OCI-LY1 (cell line): ENCODE results near the gene FOXD4.
"Not testable (repeated sequence)": the region's sequence is repeated elsewhere in the genome, so short reads cannot be mapped to it uniquely, and the experiment has no call there.

Source experiments
- H2AFZ ChIP-seq: fragments of 200-600 bp; sonication (generic), shearing (Covaris generic); 2 replicates; pipeline ENCODE4 v1.6.0; 2014; ENCODE audit warnings: antibody characterized with exemption, mild to moderate bottlenecking, low read length
- H3F3A ChIP-seq: fragments of 200-600 bp; sonication (generic), shearing (Covaris generic); 2 replicates; pipeline ENCODE4 v1.6.0; 2014; ENCODE audit warnings: mild to moderate bottlenecking, antibody characterized with exemption, low read length, moderate library complexity; ENCODE audit not compliant: insufficient read depth
- H3K27ac ChIP-seq: fragments of 200-600 bp; sonication (generic); 2 replicates; pipeline ENCODE4 v1.5.1; 2014; ENCODE audit warnings: low read length, mixed run types, mild to moderate bottlenecking, low read depth; ENCODE audit not compliant: poor library complexity, severe bottlenecking
- H3K27me3 ChIP-seq: fragments of 200-600 bp; sonication (generic); 2 replicates; pipeline ENCODE4 v1.6.0; 2014; ENCODE audit warnings: antibody characterized with exemption, mild to moderate bottlenecking, low read length, moderate library complexity; ENCODE audit not compliant: insufficient read depth
- H3K36me3 ChIP-seq: fragments of 200-600 bp; sonication (generic); 2 replicates; pipeline ENCODE4 v1.6.1; 2014; ENCODE audit warnings: mild to moderate bottlenecking, antibody characterized with exemption, low read length, moderate library complexity, mixed read lengths; ENCODE audit not compliant: insufficient read depth
- H3K4me1 ChIP-seq: fragments of 200-600 bp; sonication (generic); 2 replicates; pipeline ENCODE4 v1.5.1; 2014; ENCODE audit warnings: mild to moderate bottlenecking, low read length, moderate library complexity; ENCODE audit not compliant: insufficient read depth, severe bottlenecking
- H3K4me2 ChIP-seq: fragments of 200-600 bp; sonication (generic), shearing (Covaris generic); 2 replicates; pipeline ENCODE4 v1.6.1; 2014; ENCODE audit warnings: low read length
- H3K4me3 ChIP-seq: fragments of 200-600 bp; sonication (generic); 2 replicates; pipeline ENCODE4 v1.5.1; 2014; ENCODE audit warnings: low read length, low read depth, mild to moderate bottlenecking, mixed read lengths; ENCODE audit not compliant: poor library complexity, severe bottlenecking
- H3K79me2 ChIP-seq: fragments of 200-600 bp; shearing (Covaris generic); 2 replicates; pipeline ENCODE4 v1.6.1; 2016; ENCODE audit warnings: mixed run types, low read length, mixed read lengths; ENCODE audit not compliant: insufficient read depth
- H3K9ac ChIP-seq: fragments of 200-600 bp; sonication (generic), shearing (Covaris generic); 2 replicates; pipeline ENCODE4 v1.6.1; 2014; ENCODE audit warnings: mild to moderate bottlenecking, low read length, mixed read lengths
- H3K9me2 ChIP-seq: fragments of 200-600 bp; sonication (generic), shearing (Covaris generic); 2 replicates; pipeline ENCODE4 v1.6.1; 2014; ENCODE audit warnings: low read depth, mild to moderate bottlenecking, low read length, mixed read lengths
- H3K9me3 ChIP-seq: fragments of 200-600 bp; shearing (Covaris generic); 2 replicates; pipeline ENCODE4 v1.6.1; 2014; ENCODE audit warnings: low read length, mixed read lengths
- H4K20me1 ChIP-seq: fragments of 200-600 bp; sonication (generic), shearing (Covaris generic); 2 replicates; pipeline ENCODE4 v1.6.0; 2016; ENCODE audit warnings: mild to moderate bottlenecking, low read length; ENCODE audit not compliant: insufficient read depth

The FOXD4 gene

DNA sequence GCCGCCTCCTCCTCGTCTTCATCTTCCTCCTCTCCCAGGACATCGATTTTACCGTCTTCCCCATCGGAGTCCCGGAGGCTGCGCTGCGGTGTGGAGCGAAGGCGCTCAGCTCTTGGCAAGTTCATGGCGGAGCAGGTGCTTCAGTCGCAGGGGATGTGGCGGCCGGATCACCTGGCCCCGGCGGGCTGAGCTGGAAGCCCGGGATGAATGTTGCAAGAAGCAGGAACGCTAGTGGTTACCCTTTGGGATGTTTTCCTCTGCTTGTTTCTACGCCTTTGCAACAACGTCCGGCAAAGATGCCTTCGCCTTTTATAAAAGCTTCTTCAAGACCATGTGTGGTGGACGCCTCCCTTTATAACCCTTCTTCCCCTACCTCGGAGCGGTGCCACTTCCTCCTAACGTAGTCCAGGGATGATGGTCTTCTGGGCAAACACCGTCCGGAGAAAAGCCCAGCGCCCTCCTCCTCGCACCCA is at the start of gene FOXD4:
Gene FOXD4, minus strand, starts transcription at position 423 of the 473 bp plus-strand sequence. Its CDS starts 298 bp downstream, at position 125.
- not testable (repeated sequence) for H3K27me3 ChIP-seq, H3K27ac ChIP-seq, H3K79me2 ChIP-seq, H3K4me1 ChIP-seq, H4K20me1 ChIP-seq, H3K4me2 ChIP-seq, H3F3A ChIP-seq, H3K9me2 ChIP-seq, H3K4me3 ChIP-seq, H2AFZ ChIP-seq, H3K9me3 ChIP-seq, H3K9ac ChIP-seq, H3K36me3 ChIP-seq

DNA sequence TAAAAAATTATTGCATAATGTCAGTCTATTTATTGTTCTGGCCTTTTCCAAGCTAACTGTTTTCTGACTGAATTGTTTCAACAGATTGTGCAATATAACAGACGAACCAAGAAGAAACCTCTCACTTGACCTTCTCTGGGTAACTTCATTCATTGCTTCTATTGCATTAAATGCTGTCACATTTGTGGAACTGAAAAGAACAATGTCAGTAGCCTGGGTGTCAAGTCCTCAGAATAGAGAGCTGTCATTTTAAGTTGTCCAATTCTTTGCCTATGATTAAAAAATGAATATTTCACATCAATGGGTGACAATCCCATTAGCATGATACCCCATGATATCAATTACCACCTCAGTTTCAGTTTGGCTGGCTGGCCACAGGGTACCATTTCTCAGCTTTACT is 41.7 kb upstream of the FOXD4 start:
- H3K36me3 ChIP-seq, H3F3A ChIP-seq, H3K9me3 ChIP-seq, H3K27ac ChIP-seq, H3K27me3 ChIP-seq, H3K9ac ChIP-seq, H3K4me2 ChIP-seq, H3K4me1 ChIP-seq, H4K20me1 ChIP-seq, H3K9me2 ChIP-seq, H3K4me3 ChIP-seq, H2AFZ ChIP-seq, H3K79me2 ChIP-seq: not testable (repeated sequence)

DNA sequence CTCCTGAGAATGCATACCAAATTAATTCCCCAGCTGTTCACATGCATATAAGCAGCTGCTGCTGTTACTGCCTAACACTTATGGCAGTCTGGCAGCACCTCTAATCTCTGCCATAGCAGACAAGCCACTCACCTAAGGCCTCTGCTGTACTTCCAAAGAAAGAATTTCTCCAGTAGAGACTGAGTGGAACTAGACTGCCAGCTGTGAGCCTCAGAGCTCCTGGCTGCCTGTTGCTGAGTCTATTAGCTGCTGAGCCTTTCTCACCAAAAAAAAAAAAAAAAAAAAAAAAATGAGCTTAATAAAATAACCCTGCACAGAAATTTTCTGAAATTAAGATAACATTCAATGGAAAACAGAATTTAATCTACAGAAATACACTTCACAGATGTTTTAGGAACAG is 33.0 kb upstream of the FOXD4 start:
- not testable (repeated sequence) for H3K9ac ChIP-seq, H4K20me1 ChIP-seq, H3K4me1 ChIP-seq

DNA sequence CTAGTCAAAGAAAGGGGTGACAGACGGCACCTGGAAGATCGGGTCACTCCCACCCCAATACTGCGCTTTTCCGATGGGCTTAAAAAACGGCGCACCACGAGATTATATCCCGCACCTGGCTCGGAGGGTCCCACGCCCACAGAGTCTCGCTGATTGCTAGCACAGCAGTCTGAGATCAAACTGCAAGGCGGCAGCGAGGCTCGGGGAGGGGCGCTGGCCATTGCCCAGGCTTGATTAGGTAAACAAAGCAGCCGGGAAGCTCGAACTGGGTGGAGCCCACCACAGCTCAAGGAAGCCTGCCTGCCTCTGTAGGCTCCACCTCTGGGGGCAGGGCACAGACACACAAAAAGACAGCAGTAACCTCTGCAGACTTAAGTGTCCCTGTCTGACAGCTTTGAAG is 21.7 kb upstream of the FOXD4 start:
- not testable (repeated sequence) for H4K20me1 ChIP-seq, H3K4me3 ChIP-seq, H3K36me3 ChIP-seq, H3K79me2 ChIP-seq, H3K4me1 ChIP-seq, H3K9me2 ChIP-seq, H3K9ac ChIP-seq, H3K27ac ChIP-seq, H3K9me3 ChIP-seq, H3K4me2 ChIP-seq, H3F3A ChIP-seq, H2AFZ ChIP-seq, H3K27me3 ChIP-seq

More for the DNA sequence above, 33.0 kb upstream of the FOXD4 start:
- H3K27ac ChIP-seq, H3K9me3 ChIP-seq, H2AFZ ChIP-seq, H3K79me2 ChIP-seq, H3K36me3 ChIP-seq, H3K4me3 ChIP-seq, H3K27me3 ChIP-seq, H3K9me2 ChIP-seq, H3K4me2 ChIP-seq, H3F3A ChIP-seq: not testable (repeated sequence)

DNA sequence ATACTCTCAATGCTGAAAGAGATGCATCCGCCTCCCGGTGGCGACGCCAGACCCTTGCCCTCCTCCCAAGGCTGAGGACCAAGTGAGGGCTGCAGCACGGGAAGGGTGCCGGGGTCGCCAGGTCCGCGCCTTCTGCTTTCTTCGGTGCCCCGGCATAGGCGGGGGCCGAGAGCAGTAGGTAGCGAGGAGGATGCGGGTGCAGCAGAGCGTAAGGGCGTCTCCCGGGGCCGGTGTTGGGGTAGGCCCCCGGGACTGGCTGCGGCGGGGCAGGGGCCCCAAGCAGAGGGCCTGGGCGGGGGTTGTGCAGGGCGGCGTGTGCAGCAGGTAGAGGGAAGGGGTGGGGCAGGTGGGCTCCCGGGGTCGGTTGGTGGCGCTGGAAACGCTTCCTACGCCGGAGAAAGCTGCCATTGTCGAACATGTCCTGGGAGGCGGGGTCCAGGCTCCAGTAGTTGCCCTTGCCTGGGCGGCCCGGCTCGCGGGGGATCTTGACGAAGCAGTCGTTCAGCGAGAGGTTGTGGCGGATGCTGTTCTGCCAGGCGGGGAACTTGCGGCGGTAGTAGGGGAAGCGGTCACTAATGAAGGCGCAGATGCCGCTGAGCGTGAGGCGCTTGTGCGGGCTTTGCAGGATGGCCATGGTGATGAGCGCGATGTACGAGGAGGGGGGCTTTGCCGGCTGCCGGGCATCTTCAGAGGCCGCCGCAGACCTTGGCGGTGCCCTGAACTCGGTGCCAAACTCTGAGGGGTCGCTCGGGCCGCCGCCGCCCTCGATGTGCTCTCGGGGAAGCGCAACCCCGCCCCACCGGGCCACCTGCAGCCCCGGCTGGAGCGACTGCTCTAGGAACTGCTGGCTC is 848 bp downstream of the FOXD4 start:
- H2AFZ ChIP-seq, H3K4me1 ChIP-seq, H3K36me3 ChIP-seq, H3K9me2 ChIP-seq, H3K79me2 ChIP-seq, H3K27me3 ChIP-seq, H4K20me1 ChIP-seq, H3K4me2 ChIP-seq, H3F3A ChIP-seq, H3K9me3 ChIP-seq, H3K27ac ChIP-seq, H3K4me3 ChIP-seq, H3K9ac ChIP-seq: not testable (repeated sequence)

DNA sequence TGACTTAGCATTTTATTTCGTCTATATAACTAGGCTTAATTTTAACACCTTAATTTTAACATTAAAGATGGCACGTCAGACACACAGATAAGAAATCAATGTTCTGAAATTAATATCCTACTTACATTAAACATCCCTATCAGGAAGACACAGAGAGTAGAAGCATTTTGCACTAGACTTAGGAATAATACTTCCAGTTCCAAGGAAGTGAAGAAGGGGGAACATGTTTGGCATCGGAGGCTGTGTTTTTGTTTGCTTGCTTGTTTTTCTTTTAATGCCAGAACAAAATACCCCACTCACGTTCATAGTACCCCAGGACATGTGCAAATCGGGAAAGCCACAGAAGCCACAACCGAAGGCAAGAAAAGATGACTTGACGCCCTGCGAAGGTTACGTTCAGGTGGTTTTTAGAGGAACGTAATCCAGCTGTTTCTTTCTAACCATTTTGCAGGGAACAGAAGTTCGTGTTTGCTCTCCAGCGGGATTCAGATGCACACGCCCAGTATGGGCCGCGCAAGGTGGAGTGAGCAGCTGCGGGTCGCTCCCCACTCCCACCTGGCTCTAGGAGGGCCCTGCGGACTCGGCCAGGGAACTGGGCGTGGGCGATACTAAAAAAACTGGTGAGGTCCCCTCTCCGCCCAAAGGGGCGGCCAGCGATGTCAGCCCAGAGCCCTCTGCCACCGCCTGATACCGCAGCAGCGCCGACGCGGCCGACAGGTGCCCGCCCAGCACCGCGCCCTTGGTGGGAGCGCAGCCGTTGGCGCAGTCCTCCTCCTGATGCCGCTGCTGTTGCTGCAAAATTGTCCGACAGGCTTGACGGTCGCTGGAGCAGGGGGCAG is 1.8 kb downstream of the FOXD4 start:
- H3K4me3 ChIP-seq, H3K9ac ChIP-seq, H3K9me3 ChIP-seq, H3K27ac ChIP-seq, H4K20me1 ChIP-seq, H3K9me2 ChIP-seq, H3K79me2 ChIP-seq, H3K4me1 ChIP-seq, H2AFZ ChIP-seq, H3F3A ChIP-seq, H3K36me3 ChIP-seq, H3K27me3 ChIP-seq, H3K4me2 ChIP-seq: not testable (repeated sequence)

DNA sequence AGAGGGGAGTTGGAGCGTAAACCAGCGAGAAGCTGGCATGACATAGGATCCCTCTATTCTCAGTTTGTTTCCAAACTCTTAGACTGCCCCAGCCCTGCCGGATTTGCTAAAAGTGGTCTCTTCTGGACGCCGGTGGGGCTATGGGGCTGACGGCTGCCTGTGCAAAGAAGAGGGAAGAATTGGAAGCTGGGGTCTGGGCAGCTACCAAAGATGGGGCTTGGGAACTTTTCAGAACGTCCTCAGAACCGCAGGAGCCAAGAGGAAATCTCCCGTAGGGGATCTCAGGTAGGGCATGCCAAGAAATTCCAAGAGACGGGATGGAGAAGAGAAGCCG is 3.1 kb downstream of the FOXD4 start:
- not testable (repeated sequence) for H3K4me1 ChIP-seq, H2AFZ ChIP-seq, H4K20me1 ChIP-seq, H3K4me2 ChIP-seq, H3K4me3 ChIP-seq, H3K9me2 ChIP-seq, H3K27me3 ChIP-seq, H3K79me2 ChIP-seq, H3K27ac ChIP-seq, H3K9me3 ChIP-seq, H3K36me3 ChIP-seq, H3F3A ChIP-seq, H3K9ac ChIP-seq
